Naive thymus-derived CD4-positive, alpha-beta T cell (primary cell): ENCODE data around the gene SYP. TPM values are rescaled to one million over a fixed set of nuclear protein-coding genes. Genes with fewer than 3 reads are reported as not detected.
"Not testable (repeated sequence)": the region's sequence is repeated elsewhere in the genome, so short reads cannot be mapped to it uniquely, and the experiment has no call there.

Source experiments
- ATAC-seq: fragments of 150-1000 bp; cut with Tn5 transposase; 2 replicates; pipeline ENCODE4 v1.10.0; 2021; ENCODE audit warnings: mild to moderate bottlenecking, moderate library complexity
- CTCF ChIA-PET: fragments of 350-600 bp; sonication (Branson Sonifier 250); formaldehyde crosslinking; loops from one replicate; lab custom pipeline; 2021; ENCODE audit warnings: antibody characterized with exemption; lab: Charles Lee
- POLR2A ChIA-PET: fragments of 350-600 bp; sonication (Branson Sonifier 250); formaldehyde crosslinking; loops from one replicate; lab custom pipeline; 2021; ENCODE audit warnings: antibody characterized with exemption, inconsistent platforms; lab: Charles Lee
- DNase-seq, 9 donors: peaks; one replicate each; pipeline versions ENCODE4 v3.0.0 to v3.0.0-alpha.2; 2020 to 2022; ENCODE audit warnings: mixed read lengths in 1 of 9
- H3K27ac ChIP-seq: one replicate; pipeline ENCODE4 v1.7.0; 2013; ENCODE audit warnings: mild to moderate bottlenecking, low read depth, low read length, moderate library complexity
- H3K27me3 ChIP-seq, 2 donors: one replicate each; pipeline ENCODE4 v1.7.0; 2013; ENCODE audit warnings: low read length in 2 of 2, mild to moderate bottlenecking in 2 of 2, moderate library complexity in 2 of 2; ENCODE audit not compliant: control insufficient read depth in 2 of 2, insufficient read depth in 2 of 2
- H3K36me3 ChIP-seq, 3 experiments: 1 replicate in 2 of 3; 2 replicates in 1 of 3; pipeline ENCODE4 v1.7.0; 2013; ENCODE audit warnings: low read length in 3 of 3, mild to moderate bottlenecking in 3 of 3, moderate library complexity in 1 of 3; ENCODE audit not compliant: insufficient read depth in 3 of 3, control insufficient read depth in 2 of 3
- H3K4me1 ChIP-seq, 2 donors: one replicate each; pipeline ENCODE4 v1.7.0; 2013; ENCODE audit warnings: low read length in 2 of 2, mild to moderate bottlenecking in 2 of 2, moderate library complexity in 1 of 2; ENCODE audit not compliant: control insufficient read depth in 2 of 2, insufficient read depth in 2 of 2
- H3K4me3 ChIP-seq: 2 replicates; pipeline ENCODE4 v1.7.0; 2013; ENCODE audit warnings: mild to moderate bottlenecking, low read length
- H3K9me3 ChIP-seq, 3 experiments: 1 replicate in 2 of 3; 2 replicates in 1 of 3; pipeline ENCODE4 v1.7.0; 2013; ENCODE audit warnings: low read length in 3 of 3; ENCODE audit not compliant: control insufficient read depth in 2 of 3
- H3K27ac Mint-ChIP-seq, 9 donors: one replicate each; pipeline ENCODE4 v1.8.0; 2020 to 2022; ENCODE audit warnings: mixed read lengths in 9 of 9, mild to moderate bottlenecking in 8 of 9, moderate library complexity in 5 of 9, inconsistent platforms in 2 of 9
- H3K27me3 Mint-ChIP-seq, 5 donors: one replicate each; pipeline ENCODE4 v1.8.0; 2021 to 2022; ENCODE audit warnings: mixed read lengths in 5 of 5, mild to moderate bottlenecking in 1 of 5
- H3K36me3 Mint-ChIP-seq, 5 donors: one replicate each; pipeline ENCODE4 v1.8.0; 2020 to 2022; ENCODE audit warnings: mixed read lengths in 5 of 5, mild to moderate bottlenecking in 3 of 5, inconsistent platforms in 1 of 5
- H3K4me1 Mint-ChIP-seq, 7 donors: one replicate each; pipeline ENCODE4 v1.8.0; 2020 to 2022; ENCODE audit warnings: mixed read lengths in 7 of 7, mild to moderate bottlenecking in 3 of 7, inconsistent platforms in 1 of 7
- H3K4me3 Mint-ChIP-seq, 10 donors: one replicate each; pipeline ENCODE4 v1.8.0; 2020 to 2022; ENCODE audit warnings: mild to moderate bottlenecking in 10 of 10, mixed read lengths in 10 of 10, moderate library complexity in 6 of 10, inconsistent platforms in 2 of 10
- H3K9me3 Mint-ChIP-seq, 11 donors: one replicate each; pipeline ENCODE4 v1.8.0; 2020 to 2022; ENCODE audit warnings: mixed read lengths in 11 of 11, mild to moderate bottlenecking in 4 of 11, inconsistent platforms in 1 of 11, moderate library complexity in 1 of 11
- intact Hi-C, 2 donors: fragments of 100-400 bp; cut with micrococcal nuclease; formaldehyde crosslinking; loops; one replicate each; pipeline ENCODE4 v1.15.1; 2023
- polyA plus RNA-seq, 2 donors: library from polyadenylated mRNA; unstranded; fragments of 300-500 nt; fragmentation: Illumina TruSeq; gene quantifications; one replicate each; pipeline ENCODE4 v1.2.3, GENCODE V29; 2021
- total RNA-seq, 6 experiments: library from RNA in 5 of 6; stranded (reverse) in 5 of 6; gene quantifications; 1 replicate in 5 of 6; 2 replicates in 1 of 6; pipeline ENCODE4 v1.2.3 and lab custom pipeline; 2021 to 2026

Gene SYP
- total and polyA plus RNA-seq, 7 experiments from 2014 or later = 0.26 to 2.2 (median 0.53) TPM

DNA sequence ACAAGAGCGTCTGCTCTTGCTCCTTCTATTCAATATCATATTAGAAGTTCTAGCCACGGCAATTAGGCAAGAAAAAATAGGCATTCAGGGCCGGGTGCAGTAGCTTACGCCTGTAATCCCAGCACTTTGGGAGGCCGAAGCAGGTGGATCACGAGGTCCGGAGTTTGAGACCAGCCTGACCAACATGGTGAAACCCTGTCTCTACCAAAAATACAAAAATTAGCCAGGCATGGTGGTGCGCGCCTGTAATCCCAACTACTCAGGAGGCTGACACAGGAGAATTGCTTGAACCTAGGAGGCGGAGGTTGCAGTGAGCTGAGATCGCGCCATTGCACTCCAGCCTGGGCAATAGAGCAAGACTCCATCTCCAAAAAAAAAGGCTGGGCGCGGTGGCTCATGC lies 50.7 kb downstream of the SYP start:
- H3K36me3 Mint-ChIP-seq, H3K27me3 Mint-ChIP-seq, H3K4me1 ChIP-seq, CTCF ChIA-PET, H3K9me3 ChIP-seq, H3K27ac ChIP-seq, ATAC-seq, H3K36me3 ChIP-seq, H3K27ac Mint-ChIP-seq, H3K4me1 Mint-ChIP-seq, H3K27me3 ChIP-seq, intact Hi-C loops, H3K9me3 Mint-ChIP-seq, H3K4me3 Mint-ChIP-seq, H3K4me3 ChIP-seq, DNase-seq: not testable (repeated sequence)
- POLR2A ChIA-PET = interaction anchor here (0.5 kb wide), 1 partner anchor 39 kb away, joined by 5 read pairs; no protein-coding TSS in a partner anchor

DNA sequence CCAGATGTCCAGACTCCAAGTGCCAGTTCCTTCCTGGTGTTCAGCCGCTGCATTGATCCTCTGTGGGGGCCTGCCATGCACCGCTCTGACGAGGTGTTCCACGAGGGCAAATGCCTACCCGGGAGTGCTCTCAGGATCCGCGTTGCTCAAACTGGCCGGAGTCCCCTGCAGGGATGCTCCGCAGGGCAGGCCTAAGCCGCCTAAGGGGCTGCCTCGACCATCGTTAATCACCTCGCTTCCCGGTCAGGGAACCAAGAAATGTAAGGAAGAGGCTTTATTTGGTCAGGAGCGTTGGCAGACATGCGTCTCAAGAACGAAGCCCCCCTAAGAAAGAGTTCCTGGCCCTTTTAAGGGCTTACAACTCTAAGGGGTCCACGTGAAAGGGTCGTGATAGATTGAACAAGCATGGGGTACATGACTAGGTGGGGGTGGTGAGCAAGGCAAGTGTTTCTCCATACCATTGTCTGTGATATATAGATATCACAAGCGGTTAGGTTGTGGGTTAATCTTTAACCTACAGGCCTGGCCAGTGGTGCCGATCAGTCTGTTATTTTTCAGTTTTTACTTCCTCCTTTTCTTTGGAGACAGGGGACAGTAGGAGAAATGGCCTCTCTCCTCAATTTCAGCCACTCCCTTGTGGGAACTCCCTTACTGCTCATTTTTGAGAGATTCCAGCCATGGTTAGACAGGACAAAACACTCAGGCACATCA lies 51.4 kb downstream of the SYP start:
- H3K9me3 ChIP-seq, H3K4me3 ChIP-seq, ATAC-seq, H3K4me3 Mint-ChIP-seq, intact Hi-C loops, H3K9me3 Mint-ChIP-seq, H3K27ac Mint-ChIP-seq, H3K36me3 Mint-ChIP-seq, CTCF ChIA-PET, H3K27ac ChIP-seq, DNase-seq, H3K4me1 Mint-ChIP-seq, H3K27me3 Mint-ChIP-seq, H3K27me3 ChIP-seq, POLR2A ChIA-PET, H3K4me1 ChIP-seq, H3K36me3 ChIP-seq: not testable (repeated sequence)

DNA sequence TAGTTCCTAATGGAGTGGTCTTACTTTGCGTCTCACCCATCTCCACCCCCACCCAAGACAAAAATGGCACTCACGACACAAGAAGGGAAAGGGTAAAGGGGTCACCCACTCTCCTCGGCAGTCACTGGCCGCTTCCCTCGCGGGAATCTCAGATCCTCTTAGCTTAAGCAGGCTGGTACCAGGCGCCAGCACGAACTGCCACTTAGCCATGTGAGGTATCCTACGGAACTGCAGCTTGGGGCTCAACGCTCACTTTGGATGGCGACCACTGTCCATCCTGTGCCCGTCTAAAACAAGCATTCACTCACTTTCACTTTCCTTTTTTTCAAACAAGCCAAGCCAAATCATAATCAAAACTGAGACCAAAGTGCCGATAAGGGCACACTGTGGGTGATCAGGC lies 52.1 kb downstream of the SYP start:
- DNase-seq (no peak), ATAC-seq (no peak)
- CTCF ChIA-PET = no interaction called here
- POLR2A ChIA-PET = no interaction called here
- Histone ChIP-seq H3K9me3 (no peaks in the 10 kb centered on the region), H3K27me3 (no peaks in the 10 kb centered on the region), H3K4me1 (no peaks in the 10 kb centered on the region), H3K27ac (no peak overlapping the region), H3K36me3 (no peaks in the 10 kb centered on the region), H3K4me3 (no peak overlapping the region)
- intact Hi-C loops = no loop called here
- Mint-ChIP-seq H3K27me3 (no peaks in the 10 kb centered on the region), H3K27ac (no peak overlapping the region), H3K9me3 (no peaks in the 10 kb centered on the region), H3K36me3 (no peaks in the 10 kb centered on the region), H3K4me1 (peaks cover 0 to 5% (median 0%) of the 10 kb centered on the region in 7 donors), H3K4me3 (no peak overlapping the region)

DNA sequence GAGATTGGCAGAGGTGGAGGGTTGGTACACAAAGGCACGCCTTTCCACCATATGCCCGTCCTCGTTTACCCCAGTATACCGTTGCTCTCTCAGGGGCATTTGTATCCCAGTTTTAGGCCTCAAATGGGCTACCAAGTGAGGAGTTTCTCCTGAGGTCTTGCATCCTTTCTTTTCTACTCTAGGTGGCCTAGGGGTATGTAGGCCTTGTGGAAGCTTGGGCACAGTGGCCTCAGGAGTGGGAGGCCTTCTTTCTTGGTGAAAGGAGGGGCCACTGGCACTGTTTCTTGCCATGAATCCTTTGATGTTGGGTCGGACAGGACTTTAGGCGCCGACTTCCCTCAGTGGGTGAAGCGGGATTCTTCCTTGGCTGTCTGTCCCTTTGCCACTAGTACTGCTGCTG lies 52.7 kb downstream of the SYP start:
- Mint-ChIP-seq H3K9me3 (peaks cover 0 to 2% (median 0%) of the 10 kb centered on the region in 11 donors), H3K27ac (no peak overlapping the region), H3K4me3 (no peak overlapping the region), H3K36me3 (no peaks in the 10 kb centered on the region), H3K4me1 (peaks cover 0 to 2% (median 0%) of the 10 kb centered on the region in 7 donors), H3K27me3 (no peaks in the 10 kb centered on the region)
- Histone ChIP-seq H3K4me3 (no peak overlapping the region), H3K27ac (no peak overlapping the region), H3K27me3 (no peaks in the 10 kb centered on the region), H3K36me3 (no peaks in the 10 kb centered on the region), H3K9me3 (no peaks in the 10 kb centered on the region), H3K4me1 (no peaks in the 10 kb centered on the region)
- ATAC-seq (no peak), DNase-seq (no peak)
- ChIA-PET POLR2A (no interaction called here), CTCF (no interaction called here)
- intact Hi-C loops = no loop called here

DNA sequence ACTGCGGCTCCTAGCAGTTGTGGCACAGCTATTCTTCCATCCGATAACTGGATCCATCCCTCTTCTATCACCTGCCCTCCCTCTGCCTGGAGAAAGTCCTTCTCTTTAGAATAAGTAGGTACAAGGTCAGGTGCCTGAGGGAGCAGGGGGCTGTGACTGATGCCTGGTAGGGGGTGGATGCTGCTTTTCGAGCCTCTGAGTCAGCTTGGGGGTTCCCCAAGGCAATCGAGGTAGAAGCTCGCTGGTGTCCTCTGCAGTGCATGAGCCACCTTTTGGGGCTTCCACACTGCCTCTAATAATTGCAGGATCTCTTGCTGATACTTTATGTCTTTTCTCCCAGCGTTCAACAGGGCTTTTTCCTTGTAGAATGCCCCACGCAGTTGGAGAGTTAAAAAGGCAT lies 56.8 kb downstream of the SYP start:
- H3K27ac Mint-ChIP-seq, H3K4me1 ChIP-seq, H3K27me3 Mint-ChIP-seq, DNase-seq, ATAC-seq, H3K27me3 ChIP-seq, POLR2A ChIA-PET, H3K4me3 Mint-ChIP-seq, H3K27ac ChIP-seq, H3K4me1 Mint-ChIP-seq, H3K36me3 ChIP-seq, H3K4me3 ChIP-seq: not testable (repeated sequence)
- H3K36me3 Mint-ChIP-seq = peaks cover 0 to 11% (median 6%) of the 10 kb centered on the region in 5 donors
- H3K9me3 Mint-ChIP-seq = peaks cover 0 to 27% (median 3%) of the 10 kb centered on the region in 11 donors
- CTCF ChIA-PET = interaction anchor here (1.2 kb wide), 1 partner anchor 22 kb away, joined by 3 read pairs; no protein-coding TSS in a partner anchor
- H3K9me3 ChIP-seq = peaks cover 0 to 11% (median 0%) of the 10 kb centered on the region in 3 experiments
- intact Hi-C loops = loop anchor here in 1 of 2 donors (5.0 kb wide), 1 partner anchor 609 kb away; no protein-coding TSS in a partner anchor

DNA sequence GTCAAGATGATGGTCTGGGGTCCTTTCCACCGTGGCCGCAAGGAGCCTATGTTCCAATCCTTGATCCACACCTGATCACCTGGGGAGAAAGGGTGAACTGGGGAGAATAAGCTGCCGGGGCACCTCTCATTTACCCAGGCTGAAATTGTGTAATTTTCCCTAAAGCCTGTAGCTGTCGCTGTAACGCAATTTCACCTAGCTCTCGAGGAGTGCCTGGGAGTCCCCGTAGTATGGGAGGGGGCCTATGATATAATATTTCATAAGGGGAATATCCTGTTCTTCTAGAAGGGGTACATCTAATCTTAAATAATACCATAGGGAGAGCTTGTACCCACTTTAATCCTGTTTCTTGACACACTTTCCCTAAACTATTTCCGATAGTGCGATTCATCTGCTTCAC lies 57.7 kb downstream of the SYP start:
- intact Hi-C loops = loop anchor here in 1 of 2 donors (1.0 to 5.0 kb wide), 2 partner anchors 49 to 610 kb away; no protein-coding TSS in a partner anchor
- peaks cover 0 to 11% (median 0%) of the 10 kb centered on the region in 3 experiments for H3K9me3 ChIP-seq
- not testable (repeated sequence) for H3K27me3 ChIP-seq, H3K27me3 Mint-ChIP-seq, H3K4me1 ChIP-seq, H3K36me3 ChIP-seq, H3K27ac Mint-ChIP-seq, H3K4me1 Mint-ChIP-seq, ATAC-seq, DNase-seq, H3K27ac ChIP-seq, H3K4me3 Mint-ChIP-seq, H3K4me3 ChIP-seq
- POLR2A ChIA-PET = interaction anchor here (0.6 kb wide), 1 partner anchor 49 kb away, joined by 4 read pairs; no protein-coding TSS in a partner anchor
- Mint-ChIP-seq H3K36me3 (peaks cover 0 to 11% (median 6%) of the 10 kb centered on the region in 5 donors), H3K9me3 (peaks cover 0 to 31% (median 3%) of the 10 kb centered on the region in 11 donors)
- CTCF ChIA-PET = interaction anchor here (1.0 to 1.4 kb wide), 3 partner anchors 21 to 47 kb away, joined by 3 to 4 read pairs (median 3); no protein-coding TSS in a partner anchor
